PC-9 (cell line): ENCODE results near the gene ALG13. TPM values are rescaled to one million over a fixed set of nuclear protein-coding genes. Genes with fewer than 3 reads are reported as not detected.

Source experiments
- BruUV-seq: library from RNA; stranded (reverse); fragments of 400-500 nt; replicated peaks from 2 replicates; lab custom pipeline; 2021; lab: Mats Ljungman, UMichigan
- CTCF ChIA-PET: fragments of 300-600 bp; sonication (Branson Sonifier 250); formaldehyde crosslinking; loops from one replicate; lab custom pipeline; 2022; ENCODE audit warnings: antibody characterized with exemption; lab: Charles Lee
- POLR2A ChIA-PET: fragments of 300-600 bp; sonication (Branson Sonifier 250); formaldehyde crosslinking; loops from one replicate; lab custom pipeline; 2022; ENCODE audit warnings: antibody characterized with exemption; ENCODE audit not compliant: unreplicated experiment; lab: Charles Lee
- DNase-seq, 2 experiments: peaks; one replicate each; pipeline versions ENCODE4 v3.0.0 to v3.0.0-alpha.2; 2015 to 2022; ENCODE audit warnings: mixed read lengths in 1 of 2
- H2AFZ ChIP-seq: fragments of 200-600 bp; sonication (generic); 2 replicates; pipeline ENCODE4 v1.8.1; 2017; ENCODE audit warnings: antibody characterized with exemption
- H3F3A ChIP-seq: fragments of 200-600 bp; sonication (generic); 2 replicates; pipeline ENCODE4 v1.8.1; 2017; ENCODE audit warnings: antibody characterized with exemption, mild to moderate bottlenecking, low read depth; ENCODE audit not compliant: insufficient read depth
- H3K27ac ChIP-seq: fragments of 200-600 bp; sonication (generic); 2 replicates; pipeline ENCODE4 v1.6.1; 2016; ENCODE audit warnings: mixed run types
- H3K27me3 ChIP-seq: fragments of 200-600 bp; sonication (generic); 2 replicates; pipeline ENCODE4 v1.6.1; 2016; ENCODE audit warnings: low read depth, mixed run types; ENCODE audit not compliant: insufficient read depth
- H3K36me3 ChIP-seq: fragments of 200-600 bp; sonication (generic); 2 replicates; pipeline ENCODE4 v1.6.1; 2016; ENCODE audit warnings: low read depth, mixed run types
- H3K4me1 ChIP-seq: fragments of 200-600 bp; sonication (generic); replicated peaks from 2 replicates; pipeline ENCODE4 v1.6.1; 2016; ENCODE audit warnings: mixed run types; ENCODE audit not compliant: insufficient read depth
- H3K4me2 ChIP-seq: fragments of 200-600 bp; sonication (generic); 2 replicates; pipeline ENCODE4 v1.6.1; 2017; ENCODE audit warnings: mixed run types
- H3K4me3 ChIP-seq: fragments of 200-600 bp; sonication (generic); 2 replicates; pipeline ENCODE4 v1.6.1; 2016; ENCODE audit warnings: mixed run types
- H3K79me2 ChIP-seq: fragments of 200-600 bp; sonication (generic); 2 replicates; pipeline ENCODE4 v1.6.1; 2017; ENCODE audit warnings: low read depth, mixed run types
- H3K9me2 ChIP-seq: fragments of 200-600 bp; sonication (generic); 2 replicates; pipeline ENCODE4 v1.8.1; 2017; ENCODE audit warnings: mild to moderate bottlenecking; ENCODE audit not compliant: insufficient read depth
- H3K9me3 ChIP-seq: fragments of 200-600 bp; sonication (generic); 2 replicates; pipeline ENCODE4 v1.8.1; 2016; ENCODE audit warnings: low read depth; ENCODE audit not compliant: insufficient read depth
- H4K20me1 ChIP-seq: fragments of 200-600 bp; sonication (generic); 2 replicates; pipeline ENCODE4 v1.8.1; 2017; ENCODE audit not compliant: insufficient read depth
- CTCF ChIP-seq: fragments of 200-600 bp; sonication (generic); conservative IDR thresholded peaks from 2 replicates; pipeline ENCODE4 v1.6.1; 2017; ENCODE audit warnings: mixed run types, antibody characterized with exemption, mild to moderate bottlenecking, moderate library complexity
- EZH2 ChIP-seq: fragments of 200-600 bp; sonication (generic); IDR thresholded peaks from 2 replicates; pipeline ENCODE4 v1.8.0; 2017; ENCODE audit warnings: antibody characterized with exemption, low read depth
- intact Hi-C: fragments of 100-400 bp; cut with micrococcal nuclease; formaldehyde crosslinking; loops from one replicate; pipeline ENCODE4 v1.10.0; 2022; ENCODE audit not compliant: unreplicated experiment
- total RNA-seq: library from RNA; stranded (reverse); gene quantifications from 2 replicates; pipeline ENCODE4 v1.2.3, GENCODE V29; 2021

Gene ALG13
- total RNA-seq, 1 experiment from 2014 or later = 50.2 TPM

GRCh38 chrX:111759686-111760085, 78.7 kb downstream of the ALG13 start:
- POLR2A ChIA-PET = no interaction called here
- no peaks in the 10 kb centered on the region for H3K36me3 ChIP-seq
- H3K79me2 ChIP-seq = no peaks in the 10 kb centered on the region
- no peaks in the 10 kb centered on the region for H3K9me2 ChIP-seq
- no peaks in the 10 kb centered on the region for H3K27me3 ChIP-seq
- H3K27ac ChIP-seq = no peak overlapping the region
- H3K4me3 ChIP-seq = no peak overlapping the region
- no peaks in the 10 kb centered on the region for H3F3A ChIP-seq
- no peaks in the 10 kb centered on the region for H3K4me1 ChIP-seq
- DNase-seq = no peak
- CTCF ChIA-PET = no interaction called here
- peaks cover 5% of the 10 kb centered on the region; the same call in 1 of the 2 replicates for H3K9me3 ChIP-seq
- TF ChIP-seq EZH2 (no peak), CTCF (no peak)
- intact Hi-C loops = no loop called here
- H4K20me1 ChIP-seq = no peaks in the 10 kb centered on the region
- BruUV-seq = no TSS peak
- H2AFZ ChIP-seq = no peak overlapping the region
- no peak overlapping the region for H3K4me2 ChIP-seq

- Histone ChIP-seq H3K4me1 (no peaks in the 10 kb centered on the region), H3K36me3 (no peaks in the 10 kb centered on the region), H3K79me2 (no peaks in the 10 kb centered on the region), H4K20me1 (no peaks in the 10 kb centered on the region), H2AFZ (no peak overlapping the region), H3K27me3 (no peaks in the 10 kb centered on the region), H3K4me3 (no peak overlapping the region), H3K4me2 (no peak overlapping the region), H3K9me2 (no peaks in the 10 kb centered on the region), H3K9me3 (no peaks in the 10 kb centered on the region), H3K27ac (no peak overlapping the region), H3F3A (no peaks in the 10 kb centered on the region)
- BruUV-seq = no TSS peak
- intact Hi-C loops = no loop called here
- no peak for TF ChIP-seq CTCF
- no peak for DNase-seq
- ChIA-PET POLR2A (no interaction called here), CTCF (no interaction called here)
Measured at GRCh38 chrX:111761578-111762135, 80.7 kb downstream of the ALG13 start.

DNA sequence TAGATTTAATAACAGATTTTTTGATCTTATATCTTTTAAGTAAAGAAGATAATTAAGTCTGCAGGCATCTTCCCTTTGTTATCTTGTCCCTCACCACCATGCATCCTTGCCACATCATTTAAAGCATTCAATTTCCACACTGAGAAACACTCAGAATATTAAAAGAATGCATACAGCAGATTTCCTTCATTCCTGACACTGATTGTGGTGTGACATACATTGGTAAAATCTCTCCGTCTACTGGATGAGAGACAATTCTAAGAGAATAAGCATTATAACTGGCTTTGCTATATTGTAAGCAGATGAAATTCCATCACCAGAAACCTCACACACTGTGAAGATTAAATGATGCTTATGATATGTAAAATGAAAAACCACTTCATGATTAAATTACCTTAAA, 97.6 kb downstream of the ALG13 start:
- Histone ChIP-seq H3K9me3 (no peaks in the 10 kb centered on the region), H2AFZ (no peak overlapping the region), H3F3A (no peaks in the 10 kb centered on the region), H3K9me2 (no peaks in the 10 kb centered on the region), H3K36me3 (no peaks in the 10 kb centered on the region), H3K27ac (no peak overlapping the region), H3K4me1 (no peaks in the 10 kb centered on the region), H3K27me3 (no peaks in the 10 kb centered on the region), H3K4me3 (no peak overlapping the region), H3K79me2 (no peaks in the 10 kb centered on the region), H4K20me1 (no peaks in the 10 kb centered on the region), H3K4me2 (no peak overlapping the region)
- ChIA-PET POLR2A (no interaction called here), CTCF (no interaction called here)
- no TSS peak for BruUV-seq
- TF ChIP-seq CTCF = no peak
- no peak for TF ChIP-seq EZH2
- no peak for DNase-seq
- intact Hi-C loops = no loop called here
